Measurements from ENCODE around the gene TMEM242.

The TMEM242 gene

GRCh38 chr6:157323255-157323965, at the start of gene TMEM242:
Gene TMEM242, minus strand, starts transcription at chr6:157323519. Its CDS starts 20 bp downstream, at chr6:157323499.
- Histone ChIP-seq H3K4me3 (ENCODE audit: low read depth in 1 of 2, low read length in 2 of 2) (peak within 1 kb of the TSS; percentile 30 to 96), H3K9ac (ENCODE audit: low read length) (peak within 1 kb of the TSS; percentile 95), H3K9me3 (ENCODE audit: low read length) (no peaks in the 10 kb centered on the region), H3K4me1 (ENCODE audit: insufficient read depth, low read length) (peaks cover 12% of the 10 kb centered on the region), H3K27me3 (ENCODE audit: control insufficient read depth in 1 of 2, insufficient read depth in 2 of 2, low read length in 2 of 2) (no peaks in the 10 kb centered on the region), H3K27ac (ENCODE audit: low read depth, low read length) (peak within 1 kb of the TSS; percentile 83), H3K36me3 (ENCODE audit: insufficient read depth, low read length) (peaks cover 12% of the 10 kb centered on the region)

- Histone ChIP-seq H3K9me3 (ENCODE audit: low read length) (no peaks in the 10 kb centered on the region), H3K36me3 (ENCODE audit: insufficient read depth, low read length) (no peaks in the 10 kb centered on the region), H3K4me3 (ENCODE audit: low read depth in 1 of 2, low read length in 2 of 2) (no peak overlapping the region), H3K27ac (ENCODE audit: low read depth, low read length) (no peak overlapping the region), H3K27me3 (ENCODE audit: control insufficient read depth in 1 of 2, insufficient read depth in 2 of 2, low read length in 2 of 2) (peaks cover 0 to 4% of the 10 kb centered on the region in 2 donors), H3K4me1 (ENCODE audit: insufficient read depth, low read length) (no peaks in the 10 kb centered on the region), H3K9ac (ENCODE audit: low read length) (no peak overlapping the region)
Observed at GRCh38 chr6:157372501-157373280, 49.4 kb upstream of the TMEM242 start.

GRCh38 chr6:157370755-157371154, 47.4 kb upstream of the TMEM242 start:
- no peaks in the 10 kb centered on the region for H3K36me3 ChIP-seq (ENCODE audit: insufficient read depth, low read length)
- no peak overlapping the region for H3K27ac ChIP-seq (ENCODE audit: low read depth, low read length)
- H3K9ac ChIP-seq (ENCODE audit: low read length): no peak overlapping the region
- H3K9me3 ChIP-seq (ENCODE audit: low read length): no peaks in the 10 kb centered on the region
- no peak overlapping the region for H3K4me3 ChIP-seq (ENCODE audit: low read depth in 1 of 2, low read length in 2 of 2)
- peaks cover 0 to 4% of the 10 kb centered on the region in 2 donors for H3K27me3 ChIP-seq (ENCODE audit: control insufficient read depth in 1 of 2, insufficient read depth in 2 of 2, low read length in 2 of 2)
- H3K4me1 ChIP-seq (ENCODE audit: insufficient read depth, low read length): no peaks in the 10 kb centered on the region

DNA sequence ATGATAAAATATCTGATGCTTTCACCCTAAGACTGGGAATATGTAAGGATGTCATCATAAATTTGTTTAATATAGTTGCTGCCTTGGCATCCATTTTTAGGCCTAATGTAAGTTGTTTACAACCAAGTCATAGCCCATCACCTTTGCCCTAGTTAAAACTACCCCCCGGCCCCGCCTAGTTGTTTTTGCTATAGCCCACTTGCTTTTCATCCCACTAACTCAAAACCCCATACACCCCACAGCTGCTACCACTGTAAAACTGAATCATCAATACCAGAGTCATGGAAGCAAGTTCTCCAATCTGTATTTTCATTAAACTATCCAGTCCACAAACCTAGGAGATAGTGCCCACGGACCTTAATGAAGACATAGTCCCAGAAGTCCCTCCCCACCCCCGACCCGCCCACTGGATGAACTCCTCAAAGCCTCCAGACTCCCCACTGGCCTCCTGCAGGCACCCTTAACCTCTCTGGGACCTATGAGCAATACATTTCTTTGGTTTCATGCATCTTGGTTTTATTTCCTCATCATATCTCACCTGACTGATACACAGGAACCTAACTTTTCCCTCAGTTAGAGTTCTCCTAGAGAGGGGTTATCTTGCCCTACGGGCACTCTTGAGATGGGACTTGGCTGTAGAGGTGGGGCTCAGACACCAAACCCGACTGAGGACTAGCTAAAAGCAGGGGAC, 45.2 kb upstream of the TMEM242 start:
- Histone ChIP-seq H3K27ac (ENCODE audit: low read depth, low read length) (no peak overlapping the region), H3K27me3 (ENCODE audit: control insufficient read depth in 1 of 2, insufficient read depth in 2 of 2, low read length in 2 of 2) (peaks cover 0 to 4% of the 10 kb centered on the region in 2 donors), H3K36me3 (ENCODE audit: insufficient read depth, low read length) (no peaks in the 10 kb centered on the region), H3K9me3 (ENCODE audit: low read length) (no peaks in the 10 kb centered on the region), H3K4me1 (ENCODE audit: insufficient read depth, low read length) (no peaks in the 10 kb centered on the region), H3K4me3 (ENCODE audit: low read depth in 1 of 2, low read length in 2 of 2) (no peak overlapping the region), H3K9ac (ENCODE audit: low read length) (no peak overlapping the region)

DNA sequence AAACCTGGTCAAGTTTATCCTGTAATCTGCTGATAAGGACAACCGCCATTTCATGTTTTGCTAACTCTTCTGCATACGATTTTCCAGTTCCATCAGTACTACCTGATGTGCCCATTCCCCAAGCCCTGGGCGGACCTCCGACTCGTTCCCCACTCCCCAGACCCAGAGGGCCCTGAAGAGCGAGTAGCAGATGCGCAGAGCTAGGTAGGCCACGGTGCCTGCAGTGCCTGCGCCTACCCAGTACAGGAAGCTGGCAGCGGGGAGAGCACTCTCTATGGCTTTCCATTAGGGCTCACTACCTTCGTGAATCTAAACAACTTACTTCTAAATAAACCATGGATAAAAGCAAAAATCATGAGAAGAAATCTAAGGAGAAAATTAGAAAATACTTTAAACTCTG, 43.3 kb upstream of the TMEM242 start:
- H3K9ac ChIP-seq (ENCODE audit: low read length): no peak overlapping the region
- no peak overlapping the region for H3K27ac ChIP-seq (ENCODE audit: low read depth, low read length)
- H3K4me1 ChIP-seq (ENCODE audit: insufficient read depth, low read length): no peaks in the 10 kb centered on the region
- no peaks in the 10 kb centered on the region for H3K36me3 ChIP-seq (ENCODE audit: insufficient read depth, low read length)
- H3K9me3 ChIP-seq (ENCODE audit: low read length): no peaks in the 10 kb centered on the region
- H3K27me3 ChIP-seq (ENCODE audit: control insufficient read depth in 1 of 2, insufficient read depth in 2 of 2, low read length in 2 of 2): no peaks in the 10 kb centered on the region
- H3K4me3 ChIP-seq (ENCODE audit: low read depth in 1 of 2, low read length in 2 of 2): no peak overlapping the region

GRCh38 chr6:157364705-157365104, 41.4 kb upstream of the TMEM242 start:
- Histone ChIP-seq H3K4me1 (ENCODE audit: insufficient read depth, low read length) (no peaks in the 10 kb centered on the region), H3K4me3 (ENCODE audit: low read depth in 1 of 2, low read length in 2 of 2) (no peak overlapping the region), H3K36me3 (ENCODE audit: insufficient read depth, low read length) (no peaks in the 10 kb centered on the region), H3K9ac (ENCODE audit: low read length) (no peak overlapping the region), H3K27me3 (ENCODE audit: control insufficient read depth in 1 of 2, insufficient read depth in 2 of 2, low read length in 2 of 2) (no peaks in the 10 kb centered on the region), H3K27ac (ENCODE audit: low read depth, low read length) (no peak overlapping the region), H3K9me3 (ENCODE audit: low read length) (no peaks in the 10 kb centered on the region)

DNA sequence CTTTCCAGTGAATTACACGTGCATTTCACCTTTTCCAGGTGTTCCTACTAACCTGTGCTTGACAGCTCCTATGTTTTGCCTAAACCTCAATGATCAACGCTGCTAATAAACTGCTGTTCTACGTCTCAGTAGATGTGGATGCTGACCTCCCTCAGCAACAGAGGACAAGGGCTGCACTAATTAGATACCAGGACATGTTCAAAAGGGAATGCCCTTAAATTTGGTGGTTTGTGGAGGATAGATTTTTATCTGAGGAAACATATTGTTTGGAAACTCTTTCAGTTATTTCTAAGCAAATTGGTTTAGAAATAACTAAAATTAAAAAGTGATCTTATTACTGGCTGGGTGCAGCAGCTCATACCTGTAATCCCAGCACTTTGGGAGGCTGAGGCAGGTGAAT, 38.6 kb upstream of the TMEM242 start:
- Histone ChIP-seq H3K36me3 (ENCODE audit: insufficient read depth, low read length) (no peaks in the 10 kb centered on the region), H3K4me1 (ENCODE audit: insufficient read depth, low read length) (no peaks in the 10 kb centered on the region), H3K9me3 (ENCODE audit: low read length) (no peaks in the 10 kb centered on the region), H3K9ac (ENCODE audit: low read length) (no peak overlapping the region), H3K4me3 (ENCODE audit: low read depth in 1 of 2, low read length in 2 of 2) (no peak overlapping the region), H3K27me3 (ENCODE audit: control insufficient read depth in 1 of 2, insufficient read depth in 2 of 2, low read length in 2 of 2) (no peaks in the 10 kb centered on the region), H3K27ac (ENCODE audit: low read depth, low read length) (no peak overlapping the region)

DNA sequence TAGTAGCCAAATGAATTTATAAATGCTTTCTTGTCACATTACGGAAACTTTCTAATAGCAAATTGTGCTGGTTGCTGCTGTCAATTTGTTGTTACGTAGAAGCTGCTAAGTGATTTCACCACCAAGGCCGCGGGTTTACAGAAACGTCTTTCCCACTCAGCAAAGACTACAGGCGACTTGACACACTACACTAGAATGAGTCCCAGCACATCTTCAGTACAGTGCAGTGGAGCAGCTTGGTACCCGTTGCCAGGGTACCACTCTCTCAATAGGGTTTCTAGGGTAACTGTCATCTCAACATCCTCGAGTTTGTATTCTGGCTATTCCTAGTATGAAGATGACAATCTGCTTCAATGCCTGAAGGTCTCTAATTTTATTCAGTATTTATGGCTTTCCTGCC, 35.0 kb upstream of the TMEM242 start:
- Histone ChIP-seq H3K9ac (ENCODE audit: low read length) (no peak overlapping the region), H3K36me3 (ENCODE audit: insufficient read depth, low read length) (no peaks in the 10 kb centered on the region), H3K27ac (ENCODE audit: low read depth, low read length) (no peak overlapping the region), H3K4me3 (ENCODE audit: low read depth in 1 of 2, low read length in 2 of 2) (no peak overlapping the region), H3K4me1 (ENCODE audit: insufficient read depth, low read length) (no peaks in the 10 kb centered on the region), H3K9me3 (ENCODE audit: low read length) (no peaks in the 10 kb centered on the region), H3K27me3 (ENCODE audit: control insufficient read depth in 1 of 2, insufficient read depth in 2 of 2, low read length in 2 of 2) (no peaks in the 10 kb centered on the region)

DNA sequence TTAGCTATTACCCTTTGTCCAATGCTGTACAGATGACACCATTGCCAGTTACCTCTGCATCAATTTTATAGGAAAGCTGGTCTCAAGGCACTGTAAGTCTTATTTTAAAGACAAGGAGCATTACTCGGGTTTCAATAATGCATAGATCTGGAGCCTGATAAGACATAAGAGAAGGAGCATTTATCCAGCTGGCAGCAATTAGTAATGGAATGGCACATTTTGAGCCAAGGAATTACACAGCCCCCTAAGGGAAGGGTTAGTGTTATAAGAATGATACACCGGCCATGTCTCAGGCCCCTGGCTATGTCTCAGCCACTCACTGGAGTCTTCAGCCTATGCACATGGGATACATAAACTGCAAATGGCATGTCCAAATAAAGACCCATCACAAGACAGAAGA, 23.1 kb upstream of the TMEM242 start:
- H3K27me3 ChIP-seq (ENCODE audit: control insufficient read depth in 1 of 2, insufficient read depth in 2 of 2, low read length in 2 of 2): no peaks in the 10 kb centered on the region
- H3K4me3 ChIP-seq (ENCODE audit: low read depth in 1 of 2, low read length in 2 of 2): no peak overlapping the region
- no peaks in the 10 kb centered on the region for H3K9me3 ChIP-seq (ENCODE audit: low read length)
- no peak overlapping the region for H3K27ac ChIP-seq (ENCODE audit: low read depth, low read length)
- no peak overlapping the region for H3K9ac ChIP-seq (ENCODE audit: low read length)
- no peaks in the 10 kb centered on the region for H3K36me3 ChIP-seq (ENCODE audit: insufficient read depth, low read length)
- no peaks in the 10 kb centered on the region for H3K4me1 ChIP-seq (ENCODE audit: insufficient read depth, low read length)

GRCh38 chr6:157343732-157344131, 20.4 kb upstream of the TMEM242 start:
- Histone ChIP-seq H3K27ac (ENCODE audit: low read depth, low read length) (no peak overlapping the region), H3K9me3 (ENCODE audit: low read length) (no peaks in the 10 kb centered on the region), H3K4me3 (ENCODE audit: low read depth in 1 of 2, low read length in 2 of 2) (no peak overlapping the region), H3K4me1 (ENCODE audit: insufficient read depth, low read length) (no peaks in the 10 kb centered on the region), H3K36me3 (ENCODE audit: insufficient read depth, low read length) (no peaks in the 10 kb centered on the region), H3K9ac (ENCODE audit: low read length) (no peak overlapping the region), H3K27me3 (ENCODE audit: control insufficient read depth in 1 of 2, insufficient read depth in 2 of 2, low read length in 2 of 2) (no peaks in the 10 kb centered on the region)

DNA sequence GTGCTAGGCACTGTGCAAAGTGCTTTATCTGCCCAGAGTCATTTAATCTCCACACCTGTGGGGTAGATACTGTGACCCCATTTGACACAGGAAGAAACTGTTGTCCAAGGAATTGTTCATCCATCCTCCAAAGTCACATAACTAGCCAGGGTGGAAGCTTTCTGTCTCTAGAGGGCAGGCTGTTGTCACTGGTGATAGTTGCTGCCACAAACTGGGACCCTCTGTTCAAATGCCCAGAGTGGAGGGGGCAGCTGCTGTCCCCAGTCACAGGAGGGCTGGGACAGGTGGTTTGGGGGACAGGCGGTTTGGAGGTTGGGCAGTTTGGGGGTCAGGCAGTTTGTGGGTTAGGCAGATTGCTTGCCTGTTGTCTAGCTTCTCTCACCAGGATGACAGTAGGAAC, 16.1 kb upstream of the TMEM242 start:
- H3K27ac ChIP-seq (ENCODE audit: low read depth, low read length): no peak overlapping the region
- H3K9ac ChIP-seq (ENCODE audit: low read length): no peak overlapping the region
- no peaks in the 10 kb centered on the region for H3K36me3 ChIP-seq (ENCODE audit: insufficient read depth, low read length)
- no peaks in the 10 kb centered on the region for H3K27me3 ChIP-seq (ENCODE audit: control insufficient read depth in 1 of 2, insufficient read depth in 2 of 2, low read length in 2 of 2)
- no peak overlapping the region for H3K4me3 ChIP-seq (ENCODE audit: low read depth in 1 of 2, low read length in 2 of 2)
- no peaks in the 10 kb centered on the region for H3K4me1 ChIP-seq (ENCODE audit: insufficient read depth, low read length)
- H3K9me3 ChIP-seq (ENCODE audit: low read length): no peaks in the 10 kb centered on the region
